Measurements from ENCODE around the gene FUBP3. TPM values are rescaled to one million over a fixed set of nuclear protein-coding genes. Genes with fewer than 3 reads are reported as not detected.

FUBP3 gene
- polyA plus RNA-seq, 12 donors = 29.2 to 56.1 (median 41.5) TPM; not detected in 1

DNA sequence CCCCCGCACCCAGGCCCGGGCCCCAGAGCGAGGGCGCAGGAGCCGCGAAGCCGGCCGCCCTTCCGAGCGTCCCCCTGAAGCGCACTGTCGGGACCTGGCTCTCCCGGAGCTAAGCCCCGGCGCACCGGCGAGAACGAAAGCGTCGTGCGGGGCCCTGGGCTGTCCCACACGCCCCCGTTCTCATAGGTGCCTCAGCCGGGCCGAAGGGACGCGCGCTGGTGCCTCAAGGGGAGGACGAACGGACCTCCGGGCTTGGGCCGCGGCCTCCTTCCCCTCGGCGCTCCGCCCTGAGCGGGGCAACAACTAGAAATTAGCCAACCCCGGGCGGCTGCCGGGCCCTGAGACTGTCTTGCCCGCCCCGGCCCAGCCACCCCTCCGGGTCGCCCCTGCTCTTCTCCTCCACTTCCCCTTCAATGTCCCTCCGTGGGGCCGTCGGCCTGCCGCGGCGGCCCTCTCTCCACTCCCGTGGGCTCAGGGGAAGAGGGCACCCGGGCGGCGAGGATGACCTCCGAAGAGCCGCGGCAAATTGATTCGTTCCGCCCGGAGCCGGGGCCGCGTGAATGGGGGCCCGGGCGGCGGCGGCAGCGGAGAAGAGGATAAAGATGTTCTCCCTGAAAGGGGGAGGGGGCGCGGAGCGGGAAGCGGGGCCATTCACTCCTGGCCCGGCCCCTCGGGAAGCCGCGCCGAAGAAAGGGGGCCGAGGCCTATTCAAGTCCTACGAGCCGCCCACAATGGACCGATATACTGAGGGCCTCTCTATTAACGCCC lies 81.5 kb downstream of the FUBP3 start:
- no peak for DNase-seq

DNA sequence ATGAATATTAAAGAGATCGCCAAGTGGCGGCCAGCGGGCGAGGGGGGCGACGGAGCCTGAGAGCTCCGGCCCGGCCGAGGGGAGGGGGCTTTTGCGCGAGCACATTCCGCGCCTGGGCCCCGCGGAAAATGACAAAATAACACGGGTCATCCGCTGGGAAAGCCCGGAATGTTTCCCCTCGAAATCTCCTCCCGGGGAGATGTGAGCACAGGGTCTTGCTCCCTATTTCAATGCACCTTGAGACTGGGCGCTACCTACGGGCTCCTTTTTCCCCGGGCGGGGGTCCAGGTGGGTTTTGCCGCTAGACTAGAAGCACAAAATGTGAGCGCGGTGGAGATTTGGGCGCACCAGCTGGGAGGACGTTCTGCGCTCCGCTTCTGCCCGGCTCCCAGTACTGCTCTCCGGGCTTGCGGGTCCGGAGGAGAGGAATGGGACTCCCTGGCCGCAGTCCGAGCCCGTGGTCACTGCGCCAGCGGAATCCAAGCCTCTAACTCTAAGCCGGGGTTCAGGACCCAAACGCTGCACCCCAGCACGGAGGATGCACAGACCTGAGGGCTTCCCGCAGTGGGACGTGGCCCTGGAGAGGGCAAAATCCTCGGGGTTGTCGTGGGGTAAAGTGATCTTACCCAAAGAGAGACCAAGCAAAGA lies 82.2 kb downstream of the FUBP3 start:
- no peak for DNase-seq

DNA sequence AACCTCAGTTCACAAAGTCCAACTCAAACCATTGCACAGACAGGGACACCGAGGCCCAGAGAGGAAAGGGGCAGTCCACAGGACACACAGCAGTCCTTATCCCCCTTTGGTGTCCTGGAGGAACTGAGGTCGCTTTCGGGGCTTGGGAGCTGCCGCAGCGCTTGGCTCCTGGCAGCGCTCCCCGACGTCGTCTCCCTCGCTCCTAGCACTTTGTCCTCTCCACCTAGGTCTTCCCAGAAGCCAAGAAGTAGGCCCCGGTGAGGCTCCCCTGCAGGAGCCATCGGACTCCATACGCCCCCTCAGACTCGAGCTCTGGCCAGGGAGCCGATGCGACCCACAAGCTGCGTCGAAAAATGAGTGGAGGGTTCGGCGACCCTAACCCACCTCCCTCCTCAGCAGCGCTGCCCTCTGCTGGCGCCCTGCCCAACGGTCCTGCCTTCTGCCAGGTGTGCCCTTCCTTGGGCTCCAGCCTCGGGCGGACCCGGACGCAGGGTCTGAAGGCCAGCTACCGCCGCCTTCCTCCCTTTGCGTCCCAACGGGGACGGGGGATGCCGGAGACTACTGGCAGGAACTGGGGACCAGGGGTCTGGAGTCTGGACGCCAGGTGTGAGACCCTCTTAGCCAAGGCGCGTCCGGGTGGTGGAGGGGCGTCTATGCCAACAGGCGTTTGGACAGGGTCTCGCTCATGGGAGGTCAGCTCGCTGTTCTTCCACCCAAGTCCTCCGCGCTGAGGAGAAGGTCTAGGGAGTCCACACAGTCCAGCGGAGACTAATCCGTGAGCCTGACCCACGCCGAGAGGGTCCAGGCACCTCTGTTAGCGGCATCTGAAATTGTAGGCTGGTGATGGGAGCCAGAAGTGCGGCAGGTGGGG lies 83.0 kb downstream of the FUBP3 start:
- DNase-seq = no peak

DNA sequence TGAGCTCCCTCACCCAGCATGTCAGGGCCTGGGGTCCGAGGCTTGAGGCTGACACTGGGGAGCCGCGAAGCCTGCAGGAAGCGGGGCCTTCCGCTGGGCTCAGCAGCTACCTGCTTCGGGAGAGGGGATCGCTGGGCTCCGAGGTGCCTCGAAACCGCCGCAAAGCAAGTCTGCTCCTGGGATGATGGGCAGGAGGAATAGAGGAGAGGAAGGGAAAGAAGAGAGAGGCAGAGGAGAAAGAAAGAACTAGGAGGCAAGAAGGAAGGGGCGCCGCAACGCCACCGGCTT lies 83.5 kb downstream of the FUBP3 start:
- DNase-seq = no peak

DNA sequence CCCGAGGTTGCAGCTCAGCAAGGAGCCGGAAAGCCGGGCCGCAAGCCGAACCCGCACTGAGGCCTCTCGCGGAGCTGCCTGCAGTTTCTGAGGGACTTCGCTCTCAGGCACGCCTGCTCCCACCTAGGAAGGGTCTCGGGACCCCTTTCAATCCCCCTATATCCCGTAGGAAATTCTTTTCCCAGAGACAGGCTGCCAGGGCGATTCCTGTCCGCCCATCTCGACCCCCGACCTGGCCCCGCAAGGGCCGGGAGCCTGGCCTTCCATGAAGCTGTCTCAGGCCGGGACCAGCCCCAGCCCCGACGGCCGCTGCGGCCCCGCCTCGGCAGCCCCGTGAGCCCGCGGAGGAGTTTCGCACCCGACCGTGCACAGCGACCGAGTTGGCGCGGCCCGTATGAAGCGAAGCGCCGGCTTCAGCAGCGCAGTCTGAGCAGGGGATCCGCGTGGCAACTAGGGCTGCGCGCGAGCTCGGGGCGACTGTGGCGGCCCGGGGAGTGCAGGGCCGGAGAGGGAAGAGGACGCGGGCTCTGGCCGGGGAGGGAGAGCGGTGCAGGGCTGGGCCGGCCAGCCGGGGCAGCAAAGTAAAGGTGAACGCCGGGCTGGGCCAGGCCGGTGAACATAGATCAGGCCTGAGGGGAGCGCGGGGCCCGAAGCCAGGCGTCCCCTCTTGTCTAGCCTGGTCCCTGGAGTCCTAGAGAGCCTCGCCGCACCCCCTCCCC lies 84.0 kb downstream of the FUBP3 start:
- DNase-seq = no peak

DNA sequence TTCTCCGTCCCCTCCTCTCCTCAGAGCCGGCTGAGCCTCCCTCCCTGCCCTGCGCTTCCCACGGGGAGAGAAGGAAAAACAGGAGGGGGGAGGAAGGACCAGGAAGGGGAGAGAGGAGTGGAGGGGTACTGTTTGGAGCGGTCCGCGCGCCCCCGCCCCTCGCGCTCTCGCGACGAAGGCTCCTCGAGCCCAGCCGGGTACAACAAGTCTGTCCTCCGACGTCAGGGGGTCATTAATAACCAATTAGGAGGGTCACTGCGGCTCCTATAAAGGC lies 84.5 kb downstream of the FUBP3 start:
- DNase-seq = no peak

DNA sequence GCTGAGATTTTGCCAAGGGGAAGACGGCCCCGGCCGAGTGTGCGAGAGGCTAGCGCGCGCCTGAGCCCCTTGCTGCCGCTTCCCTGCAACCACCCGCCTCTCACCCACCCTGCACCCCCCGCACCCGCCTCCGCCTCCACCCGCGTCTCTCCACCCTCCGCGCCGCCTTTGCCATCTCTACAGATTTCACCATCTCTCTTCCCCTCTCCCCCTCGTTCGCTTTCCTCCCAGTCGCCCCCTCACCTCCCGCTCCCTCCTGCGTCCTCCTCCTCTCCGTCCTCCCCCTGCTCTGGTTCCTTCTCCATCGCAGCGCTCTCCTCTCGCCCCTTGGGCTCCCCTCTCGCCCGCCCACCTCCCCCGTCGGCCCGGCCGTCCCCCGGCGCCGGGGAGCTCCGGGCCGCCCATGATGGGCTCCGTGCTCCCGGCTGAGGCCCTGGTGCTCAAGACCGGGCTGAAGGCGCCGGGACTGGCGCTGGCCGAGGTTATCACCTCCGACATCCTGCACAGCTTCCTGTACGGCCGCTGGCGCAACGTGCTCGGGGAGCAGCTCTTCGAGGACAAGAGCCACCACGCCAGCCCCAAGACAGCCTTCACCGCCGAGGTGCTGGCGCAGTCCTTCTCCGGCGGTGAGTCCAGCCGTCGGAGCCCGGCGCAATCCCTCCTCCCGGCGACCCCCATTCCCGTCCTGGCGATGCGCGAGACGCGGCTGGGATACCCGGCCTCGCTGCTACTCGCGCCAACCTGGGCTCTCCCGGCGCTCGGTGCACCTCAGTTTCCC lies 85.1 kb downstream of the FUBP3 start, which contains the start of gene PRDM12:
Gene PRDM12, plus strand, starts transcription at position 344 of the 778 bp plus-strand sequence. Its CDS starts 60 bp downstream, at position 404.
- no peak for DNase-seq

DNA sequence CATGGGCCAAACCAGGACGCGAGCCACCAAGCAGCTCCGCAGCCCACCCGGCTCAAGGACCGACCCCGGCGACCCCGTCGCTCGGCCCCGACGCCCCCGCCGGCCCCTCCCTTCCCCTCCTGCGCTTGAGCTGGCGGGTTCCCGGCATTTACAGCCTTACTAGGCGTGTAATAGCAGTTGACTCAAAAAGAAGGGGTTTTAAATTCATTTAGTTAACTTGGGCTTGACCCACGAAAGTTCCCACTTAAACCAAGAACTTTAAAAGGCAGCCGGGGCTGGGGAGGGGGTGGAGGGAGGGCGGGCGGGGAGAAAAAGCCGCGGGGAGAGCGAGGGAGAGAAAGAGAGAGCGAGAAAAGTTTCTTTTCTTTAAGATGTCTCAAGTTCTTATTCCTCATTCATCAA lies 85.7 kb downstream of the FUBP3 start:
- DNase-seq = no peak

DNA sequence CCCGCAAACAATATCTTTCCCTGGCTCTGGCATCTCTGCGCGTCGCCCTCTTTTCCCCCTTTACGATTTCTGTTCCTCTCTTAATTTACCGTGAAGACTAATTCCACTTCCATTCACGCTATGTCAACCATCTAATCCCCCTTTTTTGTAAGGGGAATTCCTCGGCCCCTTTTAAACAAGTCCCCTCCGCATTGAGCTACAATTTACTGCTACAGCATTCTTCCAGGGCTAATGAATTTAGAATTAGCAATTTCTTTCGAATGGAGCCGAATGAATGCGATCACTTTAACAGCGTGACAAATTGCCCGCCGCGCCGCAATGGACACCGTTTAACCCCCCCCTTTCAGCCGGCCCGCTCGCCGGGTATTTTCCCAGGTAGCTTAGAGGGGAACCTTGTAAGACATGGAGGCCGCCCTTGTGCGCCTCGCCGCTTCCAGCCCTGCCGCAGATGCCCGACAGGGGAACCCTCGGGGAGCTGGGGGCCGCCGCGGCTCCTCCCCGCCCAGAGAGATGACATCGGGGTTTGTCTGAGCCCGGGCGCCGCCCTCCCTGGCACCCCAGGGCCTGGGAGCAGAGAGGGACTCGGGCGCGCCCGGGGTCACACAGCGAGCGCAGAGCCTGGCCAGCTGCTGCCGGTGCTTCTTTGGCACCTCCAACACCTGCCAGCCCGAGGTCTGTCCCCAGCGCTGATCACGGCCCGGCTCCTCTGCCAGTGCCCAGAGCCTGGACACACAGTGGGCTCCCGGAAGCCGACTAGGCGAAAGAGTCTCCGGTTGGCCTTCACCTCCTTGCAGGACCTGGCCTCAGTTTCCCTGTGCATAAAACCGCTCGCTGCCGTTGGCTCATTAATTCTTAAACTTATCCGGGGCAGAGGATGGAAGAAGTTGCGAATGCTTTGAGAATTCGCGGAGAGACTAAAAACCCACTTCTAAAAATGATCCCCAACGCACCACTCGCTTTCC lies 86.3 kb downstream of the FUBP3 start:
- no peak for DNase-seq

DNA sequence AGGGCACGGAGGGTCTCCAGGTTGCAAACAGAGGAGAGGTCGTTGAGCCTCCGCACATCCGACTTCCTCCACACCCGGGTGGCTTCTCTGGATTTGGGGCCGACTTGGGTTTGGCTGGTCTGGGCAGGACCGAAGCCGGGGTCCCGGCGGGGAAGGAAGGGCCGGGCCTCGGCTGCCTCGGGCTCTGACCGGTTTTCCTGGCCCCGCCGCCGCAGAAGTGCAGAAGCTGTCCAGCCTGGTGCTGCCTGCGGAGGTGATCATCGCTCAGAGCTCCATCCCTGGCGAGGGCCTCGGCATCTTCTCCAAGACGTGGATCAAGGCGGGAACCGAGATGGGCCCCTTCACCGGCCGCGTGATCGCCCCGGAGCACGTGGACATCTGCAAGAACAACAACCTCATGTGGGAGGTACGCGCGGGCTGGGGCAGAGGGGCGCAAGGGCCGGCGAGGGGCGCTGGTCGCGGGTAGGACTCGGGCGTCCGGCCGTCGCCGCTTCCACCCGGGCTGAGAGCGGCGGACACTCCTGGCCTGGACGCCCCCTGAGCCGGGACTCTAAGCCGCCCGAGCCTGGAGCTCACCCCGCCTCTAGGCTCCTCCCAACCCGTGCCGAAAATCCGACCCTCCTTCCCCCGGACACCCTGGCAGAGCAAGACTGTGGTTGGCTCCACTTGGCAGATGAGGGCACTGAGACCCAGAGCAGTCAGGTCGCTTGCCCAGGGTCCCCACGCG lies 87.2 kb downstream of the FUBP3 start:
- no peak for DNase-seq

DNA sequence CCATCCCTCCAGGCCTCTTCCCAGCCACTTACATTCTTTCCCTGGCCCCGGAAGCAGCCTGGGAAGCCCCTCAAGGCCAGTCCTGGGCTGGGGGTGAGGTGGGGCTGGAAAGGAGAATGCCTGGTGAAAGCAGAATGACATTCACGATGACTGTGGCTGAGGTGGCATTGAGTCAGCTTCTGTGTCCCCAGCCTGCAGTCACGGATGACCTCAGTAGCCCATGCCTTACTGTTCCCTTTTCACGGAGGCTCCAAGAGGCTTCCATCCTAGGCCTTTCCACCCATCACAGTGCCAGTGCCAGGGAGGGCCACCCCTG lies 87.7 kb downstream of the FUBP3 start:
- DNase-seq = no peak

DNA sequence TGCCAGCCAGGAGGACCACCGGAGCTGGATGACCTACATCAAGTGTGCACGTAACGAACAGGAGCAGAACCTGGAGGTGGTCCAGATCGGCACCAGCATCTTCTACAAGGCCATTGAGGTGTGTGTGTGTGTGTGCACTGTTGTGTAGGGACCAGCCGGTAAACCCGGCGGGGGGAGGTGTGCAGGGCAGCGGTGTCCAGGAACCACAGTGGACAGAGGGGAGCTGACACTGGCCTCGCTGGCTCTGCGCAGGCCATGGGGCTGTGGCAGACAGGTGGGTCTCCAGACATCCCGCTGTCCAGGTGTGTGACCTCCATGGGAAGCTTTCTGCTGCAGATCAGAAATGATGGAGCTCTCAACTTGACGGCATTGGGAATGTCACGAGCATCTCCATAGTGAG lies 88.8 kb downstream of the FUBP3 start:
- DNase-seq = no peak

DNA sequence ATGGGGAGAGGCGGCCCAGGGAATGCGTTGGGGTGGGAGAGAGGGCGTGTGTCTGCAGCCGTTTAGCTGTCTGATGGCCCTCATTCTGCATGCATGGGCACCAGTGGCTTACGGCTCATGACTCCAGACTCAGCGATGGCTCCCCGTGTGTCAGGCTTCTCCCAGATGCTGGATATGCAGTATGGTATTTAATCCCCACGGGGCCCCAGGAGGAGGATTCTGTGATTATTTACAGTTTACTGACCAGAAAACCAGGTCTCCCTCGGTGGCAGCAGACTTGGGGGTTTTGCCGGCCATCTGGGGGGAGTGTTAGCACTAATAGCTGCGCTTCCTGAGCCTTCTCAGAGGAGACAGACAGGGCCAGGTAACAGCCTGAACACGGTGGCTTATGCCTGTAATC lies 89.3 kb downstream of the FUBP3 start:
- DNase-seq = no peak

DNA sequence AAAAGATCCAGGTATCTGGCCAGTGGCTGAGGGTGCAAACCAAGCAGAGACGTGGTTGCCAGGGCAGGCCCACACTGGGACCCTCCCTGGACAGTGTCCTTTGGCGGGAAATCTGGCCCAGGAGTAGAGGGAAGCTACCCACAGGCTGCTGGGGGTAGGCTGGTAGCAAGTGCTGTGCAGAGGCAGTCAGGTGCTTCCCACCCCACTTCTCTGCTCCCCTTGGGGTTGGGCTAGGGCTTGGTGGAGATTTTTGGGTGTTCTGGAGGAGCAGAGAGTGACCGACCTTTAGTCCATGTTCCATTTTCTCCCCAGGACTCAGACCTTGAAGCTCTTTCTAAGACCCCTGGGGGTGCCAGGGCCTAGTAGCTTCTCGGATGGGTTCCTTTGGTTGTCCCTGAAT lies 90.6 kb downstream of the FUBP3 start:
- DNase-seq = no peak

DNA sequence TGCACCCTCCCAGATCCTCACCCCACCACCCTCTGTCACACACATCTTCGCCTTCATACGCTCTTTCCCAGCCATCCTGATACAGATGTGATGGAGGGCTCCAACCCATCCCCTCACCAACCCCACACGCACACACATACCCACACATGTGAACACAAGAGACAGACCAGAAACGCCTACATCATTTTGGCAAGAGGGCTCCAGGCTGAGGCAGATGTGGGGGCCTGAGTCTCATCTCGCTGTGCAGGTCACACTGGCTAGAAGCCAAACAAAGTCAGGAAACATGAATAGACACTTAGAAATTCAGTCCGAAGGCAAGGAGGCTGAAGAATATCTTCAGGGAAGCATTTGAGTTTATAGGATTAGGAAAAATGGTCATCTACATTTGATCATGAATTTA lies 91.3 kb downstream of the FUBP3 start:
- no peak for DNase-seq

DNA sequence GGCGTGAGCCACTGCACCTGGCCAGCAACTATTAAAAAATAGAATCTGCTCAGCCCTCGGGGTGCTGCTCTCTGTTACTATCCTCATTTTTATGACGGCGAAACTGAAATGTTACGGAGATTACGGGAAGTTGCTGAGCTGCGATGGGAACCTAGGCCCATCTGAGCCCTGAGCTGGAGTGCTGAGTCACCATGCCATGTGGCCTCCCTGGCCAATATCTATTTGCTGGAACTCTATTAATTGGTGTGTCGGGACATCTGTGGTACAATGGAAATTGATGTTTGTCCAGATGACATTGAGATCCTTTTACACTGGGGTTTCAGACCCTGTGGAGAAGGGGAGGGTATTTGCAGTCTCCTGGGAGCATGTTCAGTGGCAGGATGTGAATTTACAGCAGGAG lies 93.1 kb downstream of the FUBP3 start:
- DNase-seq = no peak

DNA sequence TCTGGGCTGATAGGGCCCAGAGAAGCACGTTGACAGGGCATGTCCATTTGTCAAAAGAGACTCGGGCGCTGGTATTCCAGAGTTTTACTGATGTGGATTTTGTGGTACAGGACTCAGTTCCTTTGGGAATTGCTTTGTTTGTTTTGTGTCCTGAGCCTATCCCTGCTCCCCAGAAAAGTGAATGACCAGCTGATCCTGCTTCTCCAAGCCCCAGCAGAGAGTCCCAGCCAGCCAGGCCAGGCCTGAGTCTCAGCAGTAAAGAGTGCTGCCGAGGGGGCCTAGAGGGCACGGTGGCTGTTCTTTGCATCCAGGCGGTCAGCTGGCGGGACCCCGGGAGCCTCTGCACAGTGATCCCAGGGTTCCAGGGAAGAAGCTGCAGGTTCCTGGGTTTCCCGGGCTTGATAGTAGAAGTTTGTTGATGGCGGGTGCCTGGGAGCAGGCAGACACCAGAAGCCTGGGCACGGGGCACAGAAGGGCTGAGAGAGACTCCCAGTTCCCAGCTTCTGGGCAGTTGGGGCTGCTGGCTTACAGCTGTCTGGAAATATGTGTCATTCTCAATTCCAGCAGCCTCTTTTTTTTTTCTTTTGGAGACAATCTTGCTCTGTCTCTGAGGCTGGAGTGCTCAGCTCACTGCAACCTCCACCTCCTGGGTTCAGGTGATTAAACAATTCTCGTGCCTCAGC lies 93.7 kb downstream of the FUBP3 start:
- DNase-seq = no peak

DNA sequence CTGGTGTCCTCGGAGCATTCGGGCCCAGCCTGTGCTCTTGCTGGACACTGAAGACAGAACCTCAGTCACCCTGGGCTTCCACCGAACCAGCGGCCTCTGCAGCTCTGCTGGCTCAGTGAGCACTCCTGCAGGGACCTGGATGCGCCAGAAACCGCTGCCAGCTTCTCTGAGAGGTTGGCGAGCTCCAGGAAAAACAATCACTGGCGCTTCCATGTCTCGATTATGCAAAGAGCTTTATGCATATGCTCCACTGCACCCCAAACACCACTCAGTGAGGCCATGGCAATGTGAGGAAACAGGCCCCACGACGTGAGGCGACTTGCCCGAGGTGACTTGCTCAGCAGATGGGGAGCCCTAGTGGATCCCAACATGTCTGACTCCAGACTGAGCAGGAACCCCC lies 96.0 kb downstream of the FUBP3 start:
- DNase-seq = no peak

DNA sequence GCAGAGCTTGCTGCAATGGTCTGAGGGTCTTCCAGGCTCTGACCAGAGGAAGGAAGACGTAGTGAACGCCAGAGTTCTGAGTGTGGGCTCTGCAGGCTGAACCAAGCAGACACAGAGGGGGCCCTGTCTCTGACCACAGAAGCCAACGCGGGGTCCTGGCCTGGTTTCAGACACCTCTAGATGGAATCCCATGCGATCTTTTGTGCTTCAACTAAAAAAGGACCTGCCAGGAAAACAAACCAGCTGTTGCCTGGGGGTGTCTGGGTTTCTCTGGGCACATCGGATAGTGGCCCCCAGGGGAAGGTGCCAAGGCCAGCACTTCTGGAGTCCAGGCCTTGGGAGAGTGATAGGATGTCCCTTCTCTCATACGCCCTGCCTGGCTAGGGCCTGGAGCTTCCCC lies 97.9 kb downstream of the FUBP3 start:
- no peak for DNase-seq
